ENCODE results near the gene FAM200B. TPM values are rescaled to one million over a fixed set of nuclear protein-coding genes. Genes with fewer than 3 reads are reported as not detected.

FAM200B gene
- total and polyA plus RNA-seq, 9 donors = 40.7 to 69.2 (median 55.6) TPM

DNA sequence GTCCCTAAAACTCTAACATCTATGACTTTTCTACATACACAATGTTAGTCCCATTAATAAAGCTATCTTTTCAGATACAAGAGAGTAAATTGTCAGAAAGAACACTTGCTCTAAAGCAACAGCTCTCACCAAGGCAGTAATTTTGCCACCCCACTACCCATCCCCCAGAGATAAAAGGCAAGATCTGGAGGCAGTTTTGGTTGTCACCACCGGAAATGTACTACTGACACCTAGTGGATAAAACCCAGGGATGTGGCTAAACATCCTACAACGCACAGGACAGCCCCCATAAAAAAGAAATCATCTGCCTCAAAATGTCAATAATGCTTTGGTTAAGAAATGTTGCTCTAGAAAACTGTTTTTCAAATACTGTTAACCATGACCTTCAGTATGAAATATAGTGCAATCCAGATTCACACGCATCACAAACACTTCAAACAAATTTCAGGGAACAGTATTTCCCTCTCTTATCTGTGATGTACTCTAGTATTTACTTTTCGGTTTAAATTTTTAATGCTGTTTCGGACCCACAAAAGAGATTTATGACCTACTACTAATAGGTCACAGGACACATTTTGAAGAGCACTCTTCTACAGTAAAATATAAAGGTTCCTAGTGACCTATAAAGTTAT is 31.6 kb upstream of the FAM200B start:
- H3K9me3 ChIP-seq = no peaks in the 10 kb centered on the region
- H3K36me3 ChIP-seq = no peaks in the 10 kb centered on the region
- H3K4me3 ChIP-seq = no peak overlapping the region
- no peaks in the 10 kb centered on the region for H3K27me3 ChIP-seq
- intact Hi-C loops (cut with DNase I) = loop anchor here in 3 of 4 donors (10.0 kb wide), 2 partner anchors 175 to 645 kb away; partner anchors contain the start of gene CPEB2 (in 1 of the 3)
- no peak overlapping the region for H3K27ac ChIP-seq
- DNase-seq = peak in 1 of 5 donors; percentile 30
- peaks cover 10% of the 10 kb centered on the region for H3K4me1 ChIP-seq (ENCODE audit: insufficient read depth)
- TF ChIP-seq, protein P1, sequence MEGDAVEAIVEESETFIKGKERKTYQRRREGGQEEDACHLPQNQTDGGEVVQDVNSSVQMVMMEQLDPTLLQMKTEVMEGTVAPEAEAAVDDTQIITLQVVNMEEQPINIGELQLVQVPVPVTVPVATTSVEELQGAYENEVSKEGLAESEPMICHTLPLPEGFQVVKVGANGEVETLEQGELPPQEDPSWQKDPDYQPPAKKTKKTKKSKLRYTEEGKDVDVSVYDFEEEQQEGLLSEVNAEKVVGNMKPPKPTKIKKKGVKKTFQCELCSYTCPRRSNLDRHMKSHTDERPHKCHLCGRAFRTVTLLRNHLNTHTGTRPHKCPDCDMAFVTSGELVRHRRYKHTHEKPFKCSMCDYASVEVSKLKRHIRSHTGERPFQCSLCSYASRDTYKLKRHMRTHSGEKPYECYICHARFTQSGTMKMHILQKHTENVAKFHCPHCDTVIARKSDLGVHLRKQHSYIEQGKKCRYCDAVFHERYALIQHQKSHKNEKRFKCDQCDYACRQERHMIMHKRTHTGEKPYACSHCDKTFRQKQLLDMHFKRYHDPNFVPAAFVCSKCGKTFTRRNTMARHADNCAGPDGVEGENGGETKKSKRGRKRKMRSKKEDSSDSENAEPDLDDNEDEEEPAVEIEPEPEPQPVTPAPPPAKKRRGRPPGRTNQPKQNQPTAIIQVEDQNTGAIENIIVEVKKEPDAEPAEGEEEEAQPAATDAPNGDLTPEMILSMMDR (IDR thresholded peaks at IDR 0.05) = peak in 2 of 3 donors; percentile 31 to 47
- no peak for TF ChIP-seq POLR2A (IDR thresholded peaks at IDR 0.05)
- 5 to 16% (median 10%) methylated on average over 5 of the region's 5 CpGs for WGBS, 3 donors

DNA sequence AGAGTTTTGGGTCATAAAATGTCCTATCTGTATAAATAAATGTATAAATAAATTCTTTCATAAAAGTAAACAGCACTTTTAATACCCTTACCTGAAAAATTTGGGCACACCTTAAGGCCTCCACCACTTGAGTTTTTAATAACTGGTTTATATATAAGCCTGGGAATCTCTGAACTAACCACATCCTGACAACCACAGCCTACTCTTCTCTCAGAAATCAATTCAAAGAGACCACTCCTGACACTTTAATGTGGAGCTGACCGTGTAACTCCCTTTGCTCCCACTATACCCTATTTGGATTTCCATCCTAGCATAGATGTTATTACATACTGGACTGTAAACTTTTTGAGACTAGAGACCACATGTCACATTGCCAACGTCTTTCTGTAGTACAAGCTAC is 30.0 kb upstream of the FAM200B start:
- peak overlapping the region in 1 of 2 donors; percentile 100 for H3K27ac ChIP-seq
- H3K4me1 ChIP-seq (ENCODE audit: insufficient read depth) = peaks cover 10% of the 10 kb centered on the region
- H3K4me3 ChIP-seq = no peak overlapping the region
- no peaks in the 10 kb centered on the region for H3K36me3 ChIP-seq
- H3K27me3 ChIP-seq = no peaks in the 10 kb centered on the region
- intact Hi-C loops (cut with DNase I) = loop anchor here in 3 of 4 donors (10.0 kb wide), 2 partner anchors 177 to 647 kb away; partner anchors contain the start of gene CPEB2 (in 1 of the 3)
- TF ChIP-seq, protein P1 (IDR thresholded peaks at IDR 0.05) = no peak
- TF ChIP-seq POLR2A (IDR thresholded peaks at IDR 0.05) = no peak
- TF ChIP-seq EP300 (IDR thresholded peaks at IDR 0.05) = no peak
- H3K9me3 ChIP-seq = no peaks in the 10 kb centered on the region
- 10 to 19% (median 11%) methylated on average over 2 of the region's 2 CpGs for WGBS, 3 donors
- no peak for DNase-seq

DNA sequence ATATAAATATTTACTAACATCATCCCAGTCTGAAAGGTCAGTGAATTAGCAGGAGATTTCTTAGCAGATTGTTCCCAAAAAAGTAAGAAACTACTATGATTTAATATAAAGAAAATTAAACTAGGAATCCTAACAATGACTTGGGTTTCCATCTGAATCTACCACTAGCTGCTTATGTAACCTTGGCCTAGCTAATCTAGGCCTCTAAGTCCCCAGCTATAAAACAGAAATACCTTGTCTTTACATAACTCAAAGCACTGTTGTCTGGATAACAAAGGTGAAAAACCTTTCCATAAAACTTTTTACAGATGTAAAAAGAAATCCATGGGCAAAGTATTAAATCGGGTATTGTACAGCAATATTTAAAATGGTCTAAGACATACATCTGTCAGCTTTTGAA is 29.4 kb upstream of the FAM200B start:
- Histone ChIP-seq H3K4me3 (no peak overlapping the region), H3K27ac (peak overlapping the region in 1 of 2 donors; percentile 100), H3K27me3 (no peaks in the 10 kb centered on the region), H3K36me3 (no peaks in the 10 kb centered on the region), H3K9me3 (no peaks in the 10 kb centered on the region), H3K4me1 (ENCODE audit: insufficient read depth) (peaks cover 10% of the 10 kb centered on the region)
- 42 to 53% (median 44%) methylated on average over 1 of the region's 1 CpG for WGBS, 3 donors
- TF ChIP-seq, protein P1 (IDR thresholded peaks at IDR 0.05) = no peak
- TF ChIP-seq EP300 (IDR thresholded peaks at IDR 0.05) (no peak), POLR2A (IDR thresholded peaks at IDR 0.05) (no peak)
- intact Hi-C loops (cut with DNase I) = loop anchor here in 3 of 4 donors (10.0 kb wide), 2 partner anchors 177 to 647 kb away; partner anchors contain the start of gene CPEB2 (in 1 of the 3)
- no peak for DNase-seq

DNA sequence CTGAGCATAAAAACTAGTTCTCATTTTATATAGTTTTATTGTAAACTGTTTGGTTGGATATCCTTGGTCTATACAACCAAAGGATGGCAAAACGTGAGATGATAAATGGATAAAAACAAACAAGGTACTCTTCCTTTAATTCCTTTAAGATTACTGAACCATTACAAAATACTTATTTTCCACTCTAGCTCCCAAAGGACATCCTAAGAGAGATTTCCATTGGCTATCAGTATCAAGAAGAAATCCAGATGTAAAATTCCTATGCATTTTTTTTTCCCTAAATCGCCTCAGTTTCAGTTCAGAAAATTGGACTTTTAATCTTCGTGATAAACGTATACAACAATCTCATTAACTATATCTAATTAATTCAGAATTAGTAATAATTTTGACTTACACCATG is 28.8 kb upstream of the FAM200B start:
- peak overlapping the region in 1 of 2 donors; percentile 100 for H3K27ac ChIP-seq
- no peak overlapping the region for H3K4me3 ChIP-seq
- TF ChIP-seq, protein P1 (IDR thresholded peaks at IDR 0.05) = no peak
- TF ChIP-seq POLR2A (IDR thresholded peaks at IDR 0.05) (no peak), EP300 (IDR thresholded peaks at IDR 0.05) (no peak)
- H3K36me3 ChIP-seq = no peaks in the 10 kb centered on the region
- H3K27me3 ChIP-seq = no peaks in the 10 kb centered on the region
- WGBS, 3 donors = 9 to 24% (median 12%) methylated on average over 4 of the region's 4 CpGs
- intact Hi-C loops (cut with DNase I) = loop anchor here in 3 of 4 donors (10.0 kb wide), 2 partner anchors 178 to 648 kb away; partner anchors contain the start of gene CPEB2 (in 1 of the 3)
- DNase-seq = no peak
- no peaks in the 10 kb centered on the region for H3K9me3 ChIP-seq
- peaks cover 9% of the 10 kb centered on the region for H3K4me1 ChIP-seq (ENCODE audit: insufficient read depth)
